Heart left ventricle (tissue), 13 donors: ENCODE data around the gene KRT6A.

ENCODE experiments used
- POLR2A ChIP-seq, 2 donors: fragments of 450-650 bp; IDR thresholded peaks; one replicate each; pipeline ENCODE4 v1.6.1; 2017; ENCODE audit warnings: antibody characterized with exemption in 2 of 2, mild to moderate bottlenecking in 2 of 2, moderate library complexity in 2 of 2
- TF ChIP-seq, protein P1 (sequence below), 12 donors: fragments of 200-600 bp; sonication (generic) in 4 of 12; IDR thresholded peaks; one replicate each; pipeline versions ENCODE4 v1.5.0 to v1.8.0; 2018 to 2022; ENCODE audit warnings: antibody characterized with exemption in 12 of 12, mild to moderate bottlenecking in 5 of 12
- donor health status: ischemic (EF 13 %, LVEDD 7.1; RV severe dilation, severe dysfunction).
- donor health status: DM: no; HTN: yes; CAD: no.
- donor health status: DM: no; HTN: no; CAD: no.
- donor health status: ischemic (EF 25% LVEDD 6.9; RV normal size, moderate dysfunction).
- donor health status: ischemic (EF 25% LVEDD 5.7; RV mildly dilated, moderate dysfunction).
- donor health status: ischemic (EF 35%, LVEDD 5.7; RV mildly dilated, moderate dysfunction).
- donor health status: nonischemic (EF 11% LVEDD 7.7; RV severe dilation, severe dysfunction).
- donor health status: DM: yes; HTN: yes; CAD: no.
- donor health status: PGD.
- donor health status: ischemic (EF 29% LVEDD 5.4; RV normal size, mild dysfunction).
- donor health status: nonischemic (EF 23%, LVEDD 6.1; RV moderate dilation, normal function).

DNA sequence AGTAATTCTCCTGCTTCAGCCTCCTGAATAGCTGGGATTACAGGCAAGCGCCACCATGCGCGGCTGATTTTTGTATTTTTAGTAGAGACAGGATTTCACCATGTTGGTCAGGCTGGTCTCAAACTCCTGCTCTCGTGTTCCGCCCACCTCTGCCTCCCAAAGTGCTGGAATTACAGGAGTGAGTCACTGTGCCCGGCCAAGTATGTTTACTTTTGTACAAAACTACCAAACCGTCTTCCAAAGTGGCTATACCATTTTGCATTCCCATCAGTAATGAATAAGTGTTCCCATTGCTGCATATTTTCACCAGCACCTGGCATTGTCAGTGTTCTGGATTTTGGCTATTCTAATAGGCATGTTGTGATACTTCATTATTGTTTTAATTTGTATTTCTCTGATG lies 8.4 kb upstream of the KRT6A start:
- TF ChIP-seq, protein P1, sequence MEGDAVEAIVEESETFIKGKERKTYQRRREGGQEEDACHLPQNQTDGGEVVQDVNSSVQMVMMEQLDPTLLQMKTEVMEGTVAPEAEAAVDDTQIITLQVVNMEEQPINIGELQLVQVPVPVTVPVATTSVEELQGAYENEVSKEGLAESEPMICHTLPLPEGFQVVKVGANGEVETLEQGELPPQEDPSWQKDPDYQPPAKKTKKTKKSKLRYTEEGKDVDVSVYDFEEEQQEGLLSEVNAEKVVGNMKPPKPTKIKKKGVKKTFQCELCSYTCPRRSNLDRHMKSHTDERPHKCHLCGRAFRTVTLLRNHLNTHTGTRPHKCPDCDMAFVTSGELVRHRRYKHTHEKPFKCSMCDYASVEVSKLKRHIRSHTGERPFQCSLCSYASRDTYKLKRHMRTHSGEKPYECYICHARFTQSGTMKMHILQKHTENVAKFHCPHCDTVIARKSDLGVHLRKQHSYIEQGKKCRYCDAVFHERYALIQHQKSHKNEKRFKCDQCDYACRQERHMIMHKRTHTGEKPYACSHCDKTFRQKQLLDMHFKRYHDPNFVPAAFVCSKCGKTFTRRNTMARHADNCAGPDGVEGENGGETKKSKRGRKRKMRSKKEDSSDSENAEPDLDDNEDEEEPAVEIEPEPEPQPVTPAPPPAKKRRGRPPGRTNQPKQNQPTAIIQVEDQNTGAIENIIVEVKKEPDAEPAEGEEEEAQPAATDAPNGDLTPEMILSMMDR (IDR thresholded peaks at IDR 0.05) = no peak
- TF ChIP-seq POLR2A (IDR thresholded peaks at IDR 0.05) = no peak
